ENCODE data around the gene FTSJ1. TPM values are rescaled to one million over a fixed set of nuclear protein-coding genes. Genes with fewer than 3 reads are reported as not detected.

Gene FTSJ1
- polyA plus RNA-seq, 1 experiment: 44.3 TPM

DNA sequence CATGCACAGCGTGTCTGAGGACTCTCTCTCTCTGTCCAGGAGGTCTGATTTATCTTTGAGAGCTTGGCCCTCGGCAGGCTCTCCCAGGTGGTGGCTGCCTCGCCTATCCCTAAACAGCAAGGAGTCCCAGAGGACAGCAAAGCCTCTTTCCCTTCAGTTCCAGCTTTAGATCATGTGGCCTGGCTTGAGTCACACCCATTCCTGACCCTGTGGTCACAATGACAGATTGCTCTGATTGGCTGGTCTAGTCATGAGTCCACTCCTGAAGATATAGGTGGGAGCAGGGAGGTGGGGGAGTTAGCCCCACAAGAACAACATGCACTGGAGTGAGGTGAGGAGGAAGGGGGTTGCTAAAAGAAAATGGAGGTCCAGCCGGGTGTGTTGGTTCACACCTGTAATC lies 20.7 kb downstream of the FTSJ1 start:
- ChIA-PET POLR2A (no interaction called here), CTCF (no interaction called here)
- Histone ChIP-seq H3K4me3 (ENCODE audit: low read depth, low read length) (no peak overlapping the region), H3K27me3 (ENCODE audit: control insufficient read depth, insufficient read depth, low read length) (no peaks in the 10 kb centered on the region), H3K36me3 (ENCODE audit: control insufficient read depth, insufficient read depth, low read length) (no peaks in the 10 kb centered on the region)
- DNase-seq (ENCODE audit: low read depth): no peak
- TF ChIP-seq, protein P1, sequence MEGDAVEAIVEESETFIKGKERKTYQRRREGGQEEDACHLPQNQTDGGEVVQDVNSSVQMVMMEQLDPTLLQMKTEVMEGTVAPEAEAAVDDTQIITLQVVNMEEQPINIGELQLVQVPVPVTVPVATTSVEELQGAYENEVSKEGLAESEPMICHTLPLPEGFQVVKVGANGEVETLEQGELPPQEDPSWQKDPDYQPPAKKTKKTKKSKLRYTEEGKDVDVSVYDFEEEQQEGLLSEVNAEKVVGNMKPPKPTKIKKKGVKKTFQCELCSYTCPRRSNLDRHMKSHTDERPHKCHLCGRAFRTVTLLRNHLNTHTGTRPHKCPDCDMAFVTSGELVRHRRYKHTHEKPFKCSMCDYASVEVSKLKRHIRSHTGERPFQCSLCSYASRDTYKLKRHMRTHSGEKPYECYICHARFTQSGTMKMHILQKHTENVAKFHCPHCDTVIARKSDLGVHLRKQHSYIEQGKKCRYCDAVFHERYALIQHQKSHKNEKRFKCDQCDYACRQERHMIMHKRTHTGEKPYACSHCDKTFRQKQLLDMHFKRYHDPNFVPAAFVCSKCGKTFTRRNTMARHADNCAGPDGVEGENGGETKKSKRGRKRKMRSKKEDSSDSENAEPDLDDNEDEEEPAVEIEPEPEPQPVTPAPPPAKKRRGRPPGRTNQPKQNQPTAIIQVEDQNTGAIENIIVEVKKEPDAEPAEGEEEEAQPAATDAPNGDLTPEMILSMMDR (IDR thresholded peaks at IDR 0.05; ENCODE audit: insufficient read depth, low read depth, low read length): no peak

DNA sequence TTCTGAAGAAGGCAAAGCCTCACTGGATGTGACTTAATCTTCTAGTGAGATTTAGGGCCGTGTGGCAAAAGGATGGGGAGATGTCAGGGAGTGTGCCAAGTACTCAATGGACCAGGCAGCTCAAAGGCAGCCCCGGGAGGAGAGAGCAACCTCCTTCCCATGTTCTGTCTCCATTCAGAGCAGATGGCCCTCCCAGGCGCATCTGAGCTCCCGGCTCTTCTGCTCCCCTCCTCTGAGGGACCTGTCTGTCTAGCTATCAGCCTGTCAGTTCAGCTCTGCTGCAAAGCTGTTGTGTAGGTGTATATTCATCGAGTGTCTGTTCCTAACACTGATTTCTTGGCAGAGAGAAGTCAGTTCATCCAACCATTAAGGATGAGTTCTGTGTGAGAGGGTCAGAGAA lies 21.9 kb downstream of the FTSJ1 start:
- DNase-seq (ENCODE audit: low read depth): no peak
- no peaks in the 10 kb centered on the region for H3K36me3 ChIP-seq (ENCODE audit: control insufficient read depth, insufficient read depth, low read length)
- H3K4me3 ChIP-seq (ENCODE audit: low read depth, low read length): no peak overlapping the region
- ChIA-PET POLR2A (no interaction called here), CTCF (no interaction called here)
- TF ChIP-seq, protein P1 (IDR thresholded peaks at IDR 0.05; ENCODE audit: insufficient read depth, low read depth, low read length): no peak
- H3K27me3 ChIP-seq (ENCODE audit: control insufficient read depth, insufficient read depth, low read length): no peaks in the 10 kb centered on the region

DNA sequence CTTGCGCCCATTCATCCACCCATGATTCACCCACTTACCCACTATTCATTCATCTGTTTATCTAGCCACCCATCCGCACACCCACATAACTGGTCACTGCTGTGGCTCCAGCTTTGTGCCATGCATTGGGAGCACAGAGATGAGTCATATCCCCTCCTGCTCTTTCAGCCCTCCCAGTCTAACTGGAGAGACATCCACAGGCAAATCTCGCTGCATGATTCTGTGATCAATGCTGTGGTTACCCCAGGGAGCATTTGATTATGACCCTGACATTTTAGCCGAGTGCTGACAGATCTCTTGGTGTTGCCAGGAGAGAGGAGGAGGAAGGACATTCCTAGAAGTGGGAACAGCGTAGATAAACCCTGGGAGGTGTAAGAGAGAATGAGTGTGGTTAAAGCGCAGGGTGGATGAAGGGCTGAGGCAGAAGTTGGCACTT lies 22.4 kb downstream of the FTSJ1 start:
- H3K36me3 ChIP-seq (ENCODE audit: control insufficient read depth, insufficient read depth, low read length): no peaks in the 10 kb centered on the region
- no peak overlapping the region for H3K4me3 ChIP-seq (ENCODE audit: low read depth, low read length)
- ChIA-PET CTCF (no interaction called here), POLR2A (no interaction called here)
- DNase-seq (ENCODE audit: low read depth): no peak
- H3K27me3 ChIP-seq (ENCODE audit: control insufficient read depth, insufficient read depth, low read length): no peaks in the 10 kb centered on the region
- TF ChIP-seq, protein P1 (IDR thresholded peaks at IDR 0.05; ENCODE audit: insufficient read depth, low read depth, low read length): no peak

DNA sequence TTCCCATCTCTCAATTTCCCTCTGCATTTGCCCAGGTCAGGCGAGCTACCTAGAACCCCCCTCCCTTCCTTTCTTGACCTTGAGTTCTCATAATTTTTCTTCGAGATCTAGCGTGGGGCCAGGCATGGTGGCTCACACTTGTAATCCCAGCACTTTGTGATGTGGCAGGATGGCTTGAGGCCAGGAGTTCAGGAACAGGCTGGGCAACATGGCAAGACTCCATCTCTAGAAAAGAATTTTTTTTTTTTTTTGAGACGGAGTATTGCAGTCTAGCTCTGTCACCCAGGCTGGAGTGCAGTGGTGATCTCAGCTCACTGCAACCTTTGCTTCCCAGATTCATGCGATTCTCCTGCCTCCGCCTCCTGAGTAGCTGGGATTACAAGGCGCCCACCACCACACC lies 28.3 kb downstream of the FTSJ1 start:
- TF ChIP-seq, protein P1 (IDR thresholded peaks at IDR 0.05; ENCODE audit: insufficient read depth, low read depth, low read length): no peak
- CTCF ChIA-PET: no interaction called here
- POLR2A ChIA-PET: interaction anchor here (0.7 kb wide), 1 partner anchor 421 kb away, joined by 6 read pairs; no protein-coding TSS in a partner anchor
- Histone ChIP-seq H3K36me3 (ENCODE audit: control insufficient read depth, insufficient read depth, low read length) (no peaks in the 10 kb centered on the region), H3K4me3 (ENCODE audit: low read depth, low read length) (no peak overlapping the region), H3K27me3 (ENCODE audit: control insufficient read depth, insufficient read depth, low read length) (no peaks in the 10 kb centered on the region)
- DNase-seq (ENCODE audit: low read depth): no peak

DNA sequence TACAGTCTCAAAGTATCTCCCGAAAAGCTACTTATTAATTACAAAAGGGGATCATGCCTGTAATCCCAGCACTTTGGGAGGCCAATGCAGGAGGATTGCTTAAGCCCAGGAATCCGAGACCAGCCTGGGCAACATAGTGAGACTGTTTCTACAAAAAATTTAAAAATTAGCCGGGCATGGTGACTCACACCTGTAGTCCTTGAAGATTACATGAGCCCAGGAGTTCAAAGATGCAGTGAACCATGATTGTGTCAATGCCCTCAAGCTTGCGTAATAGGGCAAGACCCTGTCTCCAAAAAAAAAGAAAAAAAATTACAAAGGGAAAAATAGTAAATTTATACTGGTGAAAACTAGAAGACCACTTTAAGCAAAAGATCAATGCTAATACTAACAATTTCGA lies 29.5 kb downstream of the FTSJ1 start:
- no peak for DNase-seq (ENCODE audit: low read depth)
- ChIA-PET CTCF (no interaction called here), POLR2A (no interaction called here)
- TF ChIP-seq, protein P1 (IDR thresholded peaks at IDR 0.05; ENCODE audit: insufficient read depth, low read depth, low read length): no peak
- no peaks in the 10 kb centered on the region for H3K36me3 ChIP-seq (ENCODE audit: control insufficient read depth, insufficient read depth, low read length)
- no peak overlapping the region for H3K4me3 ChIP-seq (ENCODE audit: low read depth, low read length)
- no peaks in the 10 kb centered on the region for H3K27me3 ChIP-seq (ENCODE audit: control insufficient read depth, insufficient read depth, low read length)

All from BJ (cell line).